Mesenchymal stem cell (in vitro differentiated cells and primary cell): ENCODE data around the gene GMCL2. TPM values are rescaled to one million over a fixed set of nuclear protein-coding genes. Genes with fewer than 3 reads are reported as not detected.

ENCODE experiments used
- DNase-seq: peaks from one replicate; pipeline ENCODE4 v3.0.0-alpha.2; 2013
- H2AFZ ChIP-seq: one replicate; pipeline ENCODE4 v1.6.1; 2013; ENCODE audit warnings: low read depth, mild to moderate bottlenecking, control low read depth, inconsistent platforms, low read length, moderate library complexity
- H2AK5ac ChIP-seq: 2 replicates; pipeline ENCODE4 v1.6.1; 2013; ENCODE audit warnings: low read length, moderate library complexity, mild to moderate bottlenecking, inconsistent platforms; ENCODE audit not compliant: severe bottlenecking
- H2BK120ac ChIP-seq: one replicate; pipeline ENCODE4 v1.6.1; 2013; ENCODE audit warnings: low read depth, mild to moderate bottlenecking, inconsistent platforms, low read length, moderate library complexity
- H2BK12ac ChIP-seq, 2 experiments: one replicate each; pipeline ENCODE4 v1.6.1; 2013; ENCODE audit warnings: inconsistent platforms in 2 of 2, low read length in 2 of 2, mild to moderate bottlenecking in 2 of 2, moderate library complexity in 2 of 2, control low read depth in 1 of 2
- H2BK15ac ChIP-seq: one replicate; pipeline ENCODE4 v1.6.1; 2013; ENCODE audit warnings: mild to moderate bottlenecking, low read depth, inconsistent platforms; ENCODE audit not compliant: poor library complexity, severe bottlenecking
- H2BK5ac ChIP-seq: 2 replicates; pipeline ENCODE4 v1.6.1; 2013; ENCODE audit warnings: low read depth, mild to moderate bottlenecking, low read length, control low read depth, inconsistent platforms; ENCODE audit not compliant: poor library complexity, severe bottlenecking
- H3K14ac ChIP-seq, 2 experiments: one replicate each; pipeline ENCODE4 v1.6.1; 2013; ENCODE audit warnings: inconsistent platforms in 2 of 2, low read length in 2 of 2, control low read depth in 1 of 2, mild to moderate bottlenecking in 1 of 2, moderate library complexity in 1 of 2
- H3K18ac ChIP-seq, 2 experiments: one replicate each; pipeline ENCODE4 v1.6.1; 2013; ENCODE audit warnings: inconsistent platforms in 2 of 2, low read length in 2 of 2, control low read depth in 1 of 2, low read depth in 1 of 2, mild to moderate bottlenecking in 1 of 2
- H3K23ac ChIP-seq, 2 experiments: one replicate each; pipeline ENCODE4 v1.6.1; 2013; ENCODE audit warnings: inconsistent platforms in 2 of 2, low read length in 2 of 2, mild to moderate bottlenecking in 2 of 2, moderate library complexity in 2 of 2, control low read depth in 1 of 2
- H3K27ac ChIP-seq: 2 replicates; pipeline ENCODE4 v1.5.1; 2013; ENCODE audit warnings: mild to moderate bottlenecking, moderate library complexity, low read length, control low read depth, inconsistent platforms; ENCODE audit not compliant: poor library complexity, severe bottlenecking
- H3K27me3 ChIP-seq, 2 experiments: 2 replicates each; pipeline versions ENCODE4 v1.6.1 to v1.7.0; 2013; ENCODE audit warnings: low read length in 2 of 2, mild to moderate bottlenecking in 2 of 2, moderate library complexity in 2 of 2, control low read depth in 1 of 2, inconsistent platforms in 1 of 2; ENCODE audit not compliant: control insufficient read depth in 1 of 2, insufficient read depth in 1 of 2
- H3K36me3 ChIP-seq, 2 experiments: 2 replicates each; pipeline versions ENCODE4 v1.6.1 to v1.7.0; 2013; ENCODE audit warnings: low read length in 2 of 2, control low read depth in 1 of 2, inconsistent platforms in 1 of 2, low read depth in 1 of 2, mild to moderate bottlenecking in 1 of 2; ENCODE audit not compliant: insufficient read depth in 2 of 2, control insufficient read depth in 1 of 2
- H3K4ac ChIP-seq, 2 experiments: one replicate each; pipeline ENCODE4 v1.6.1; 2013; ENCODE audit warnings: inconsistent platforms in 2 of 2, low read length in 2 of 2, mild to moderate bottlenecking in 2 of 2, moderate library complexity in 2 of 2, control low read depth in 1 of 2, low read depth in 1 of 2
- H3K4me1 ChIP-seq: 2 replicates; pipeline ENCODE4 v1.6.1; 2013; ENCODE audit warnings: low read depth, low read length, control low read depth; ENCODE audit not compliant: control insufficient read depth, insufficient read depth
- H3K4me2 ChIP-seq: 2 replicates; pipeline ENCODE4 v1.6.1; 2013; ENCODE audit warnings: low read length, mild to moderate bottlenecking, inconsistent platforms; ENCODE audit not compliant: poor library complexity, severe bottlenecking
- H3K4me3 ChIP-seq, 2 experiments: 2 replicates each; pipeline versions ENCODE4 v1.5.1 to v1.7.0; 2013; ENCODE audit warnings: low read length in 2 of 2, mild to moderate bottlenecking in 2 of 2, control low read depth in 1 of 2, low read depth in 1 of 2; ENCODE audit not compliant: insufficient read depth in 1 of 2
- H3K79me1 ChIP-seq: replicated peaks from 2 replicates; pipeline ENCODE4 v1.6.1; 2013; ENCODE audit warnings: mild to moderate bottlenecking, control low read depth, low read length, inconsistent platforms; ENCODE audit not compliant: poor library complexity, severe bottlenecking
- H3K9ac ChIP-seq: 2 replicates; pipeline ENCODE4 v1.7.0; 2013; ENCODE audit warnings: mild to moderate bottlenecking, low read length, moderate library complexity
- H3K9me3 ChIP-seq: 2 replicates; pipeline ENCODE4 v1.7.0; 2013; ENCODE audit warnings: mild to moderate bottlenecking, low read length; ENCODE audit not compliant: control insufficient read depth
- H4K8ac ChIP-seq: one replicate; pipeline ENCODE4 v1.6.1; 2013; ENCODE audit warnings: inconsistent platforms, mild to moderate bottlenecking, low read length, moderate library complexity
- H4K91ac ChIP-seq: one replicate; pipeline ENCODE4 v1.6.1; 2013; ENCODE audit warnings: mild to moderate bottlenecking, low read length, inconsistent platforms
- WGBS: methylation state at CpG from one replicate; pipeline ENCODE4 v1.1.7; 2013; ENCODE audit warnings: mixed read lengths; 5-methylcytosine and 5-hydroxymethylcytosine counted together
- polyA plus RNA-seq, 2 experiments: library from polyadenylated mRNA; stranded (reverse); fragments of 200-250 nt; gene quantifications; one replicate each; pipeline ENCODE4 v1.2.3, GENCODE V29; 2013

Gene GMCL2, protein sequence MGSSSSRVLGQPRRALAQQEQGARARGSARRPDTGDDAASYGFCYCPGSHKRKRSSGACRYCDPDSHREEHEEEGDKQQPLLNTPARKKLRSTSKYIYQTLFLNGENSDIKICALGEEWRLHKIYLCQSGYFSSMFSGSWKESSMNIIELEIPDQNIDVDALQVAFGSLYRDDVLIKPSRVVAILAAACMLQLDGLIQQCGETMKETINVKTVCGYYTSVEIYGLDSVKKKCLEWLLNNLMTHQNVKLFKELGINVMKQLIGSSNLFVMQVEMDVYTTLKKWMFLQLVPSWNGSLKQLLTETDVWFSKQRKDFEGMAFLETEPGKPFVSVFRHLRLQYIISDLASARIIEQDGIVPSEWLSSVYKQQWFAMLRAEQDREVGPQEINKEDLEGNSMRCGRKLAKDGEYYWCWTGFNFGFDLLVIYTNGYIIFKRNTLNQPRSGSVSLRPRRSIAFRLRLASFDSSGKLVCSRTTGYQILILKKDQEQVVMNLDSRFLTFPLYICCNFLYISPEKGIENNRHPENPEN
- polyA plus RNA-seq (2013, experiment 1 of 2), result not detected
- polyA plus RNA-seq (2013, experiment 2 of 2), result not detected

DNA sequence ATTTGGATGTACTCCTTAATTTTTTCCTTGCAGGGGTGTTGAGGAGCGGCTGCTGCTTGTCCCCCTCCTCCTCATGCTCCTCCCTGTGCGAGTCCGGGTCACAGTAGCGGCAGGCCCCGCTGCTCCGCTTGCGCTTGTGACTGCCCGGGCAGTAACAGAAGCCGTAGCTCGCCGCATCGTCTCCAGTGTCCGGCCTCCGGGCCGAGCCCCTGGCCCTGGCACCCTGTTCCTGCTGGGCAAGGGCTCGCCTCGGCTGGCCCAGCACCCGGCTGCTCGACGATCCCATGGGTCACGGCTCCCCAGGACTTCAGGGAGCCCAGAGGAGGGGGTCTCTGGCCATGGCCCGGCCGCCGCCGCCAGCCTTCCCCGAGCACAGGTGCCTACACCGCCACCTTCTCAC is at the start of gene GMCL2:
Gene GMCL2, minus strand, starts transcription at position 358 of the 400 bp plus-strand sequence. Its CDS starts 72 bp downstream, at position 286.
- no peaks in the 10 kb centered on the region for H3K4me1 ChIP-seq
- no peak within 1 kb of the TSS for H4K8ac ChIP-seq
- H2AFZ ChIP-seq, result no peak within 1 kb of the TSS
- no peak within 1 kb of the TSS for H3K14ac ChIP-seq
- H2BK12ac ChIP-seq, result no peak within 1 kb of the TSS
- H3K27me3 ChIP-seq, result no peaks in the 10 kb centered on the region
- DNase-seq, result no peak
- H3K23ac ChIP-seq, result no peak within 1 kb of the TSS
- 94% methylated on average over 15 of the region's 27 CpGs for WGBS
- no peak within 1 kb of the TSS for H2BK5ac ChIP-seq
- no peak within 1 kb of the TSS for H2AK5ac ChIP-seq
- H3K9ac ChIP-seq, result no peak within 1 kb of the TSS
- no peak within 1 kb of the TSS for H3K18ac ChIP-seq
- no peaks in the 10 kb centered on the region for H3K36me3 ChIP-seq
- H3K4me3 ChIP-seq, result no peak within 1 kb of the TSS
- H4K91ac ChIP-seq, result no peak within 1 kb of the TSS
- H3K27ac ChIP-seq, result no peak within 1 kb of the TSS
- no peaks in the 10 kb centered on the region for H3K9me3 ChIP-seq
- no peak within 1 kb of the TSS for H2BK15ac ChIP-seq
- no peak within 1 kb of the TSS for H2BK120ac ChIP-seq
- no peak within 1 kb of the TSS for H3K4me2 ChIP-seq
- no peaks in the 10 kb centered on the region for H3K79me1 ChIP-seq
- no peak within 1 kb of the TSS for H3K4ac ChIP-seq

DNA sequence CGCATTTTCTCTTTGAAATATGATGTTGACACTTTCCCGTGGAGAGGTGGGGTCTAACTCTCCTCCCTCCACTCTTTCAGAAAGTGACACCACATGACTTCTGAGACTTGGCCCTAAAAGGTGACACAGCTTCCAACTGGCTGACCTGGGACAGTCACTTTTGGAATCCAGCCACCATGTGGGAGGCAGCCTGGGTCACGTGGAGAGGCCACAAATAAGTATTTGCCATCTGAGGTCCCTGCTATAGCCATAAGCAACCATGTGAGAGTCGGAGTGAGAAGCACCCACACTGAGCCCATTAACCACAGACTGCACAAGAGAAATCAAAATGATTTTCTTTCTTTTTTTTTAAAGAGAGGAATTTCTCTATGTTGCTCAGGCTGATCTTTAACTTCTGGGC is 49.5 kb upstream of the GMCL2 start:
- Histone ChIP-seq H2BK5ac (no peak overlapping the region), H2BK120ac (no peak overlapping the region), H3K23ac (no peak overlapping the region), H3K4me3 (no peak overlapping the region), H2AFZ (no peak overlapping the region), H3K4ac (no peak overlapping the region), H3K4me2 (no peak overlapping the region), H3K18ac (no peak overlapping the region), H2BK15ac (no peak overlapping the region), H3K9me3 (no peaks in the 10 kb centered on the region), H3K27ac (no peak overlapping the region), H3K9ac (no peak overlapping the region), H3K36me3 (no peaks in the 10 kb centered on the region), H3K27me3 (no peaks in the 10 kb centered on the region), H4K91ac (no peak overlapping the region), H3K79me1 (no peaks in the 10 kb centered on the region), H4K8ac (no peak overlapping the region), H2BK12ac (no peak overlapping the region), H3K14ac (no peak overlapping the region), H3K4me1 (peaks cover 11% of the 10 kb centered on the region), H2AK5ac (no peak overlapping the region)
- DNase-seq, result no peak
- 95% methylated on average over 4 of the region's 4 CpGs for WGBS

DNA sequence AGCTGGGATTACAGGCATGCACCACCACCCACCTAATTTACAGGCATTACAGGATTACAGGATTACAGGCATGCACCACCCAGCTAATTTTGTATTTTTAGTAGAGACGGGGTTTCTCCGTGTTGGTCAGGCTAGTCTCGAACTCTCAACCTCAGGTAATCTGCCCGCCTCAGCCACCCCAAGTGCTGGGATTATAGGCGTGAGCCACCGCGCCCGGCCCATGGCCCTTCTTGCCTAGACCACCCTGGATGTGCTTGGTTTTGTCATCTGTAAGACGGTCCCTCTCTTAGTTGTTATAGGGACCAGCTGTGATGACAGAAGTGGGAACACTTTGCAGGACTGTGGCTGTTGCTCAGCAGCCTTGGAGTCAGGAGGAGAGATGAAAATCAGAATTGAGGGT is 49.0 kb upstream of the GMCL2 start:
- no peak overlapping the region for H3K4me3 ChIP-seq
- H3K27ac ChIP-seq, result no peak overlapping the region
- no peak overlapping the region for H2AK5ac ChIP-seq
- no peak overlapping the region for H3K9ac ChIP-seq
- H3K27me3 ChIP-seq, result no peaks in the 10 kb centered on the region
- H3K9me3 ChIP-seq, result no peaks in the 10 kb centered on the region
- H3K4ac ChIP-seq, result no peak overlapping the region
- H2BK15ac ChIP-seq, result no peak overlapping the region
- H2BK120ac ChIP-seq, result no peak overlapping the region
- no peak overlapping the region for H4K91ac ChIP-seq
- no peak overlapping the region for H3K23ac ChIP-seq
- H3K4me1 ChIP-seq, result peaks cover 17% of the 10 kb centered on the region
- no peak overlapping the region for H3K4me2 ChIP-seq
- no peak overlapping the region for H2BK12ac ChIP-seq
- H3K79me1 ChIP-seq, result peaks cover under 1% of the 10 kb centered on the region
- H2AFZ ChIP-seq, result no peak overlapping the region
- peaks cover 0 to 3% of the 10 kb centered on the region in 2 experiments for H3K36me3 ChIP-seq
- no peak for DNase-seq
- H3K14ac ChIP-seq, result no peak overlapping the region
- no peak overlapping the region for H3K18ac ChIP-seq
- no peak overlapping the region for H2BK5ac ChIP-seq
- H4K8ac ChIP-seq, result no peak overlapping the region
- WGBS, result 95% methylated on average over 9 of the region's 9 CpGs

DNA sequence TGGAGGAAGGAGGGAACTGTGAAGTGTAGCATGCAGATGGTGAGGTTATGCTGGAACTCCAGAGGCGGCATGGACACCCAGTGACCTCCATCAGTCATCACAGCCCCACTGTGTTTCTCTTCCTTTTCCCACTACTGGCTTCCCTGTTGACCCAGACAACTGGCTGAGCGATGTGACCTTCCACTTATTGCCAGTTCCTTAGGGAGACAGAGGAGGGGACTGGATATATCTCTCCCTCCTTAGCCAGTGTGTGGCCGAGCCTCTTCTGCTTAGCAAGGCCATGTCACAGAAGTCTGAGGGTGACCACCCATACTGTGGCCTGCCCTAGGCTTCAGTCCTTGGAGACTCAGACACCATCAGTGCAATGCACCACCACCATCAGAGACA is 48.4 kb upstream of the GMCL2 start:
- Histone ChIP-seq H4K8ac (no peak overlapping the region), H4K91ac (no peak overlapping the region), H3K18ac (no peak overlapping the region), H3K9ac (no peak overlapping the region), H2AK5ac (no peak overlapping the region), H3K23ac (no peak overlapping the region), H3K36me3 (peaks cover 1 to 6% of the 10 kb centered on the region in 2 experiments), H2AFZ (no peak overlapping the region), H2BK15ac (no peak overlapping the region), H3K4me1 (peaks cover 20% of the 10 kb centered on the region), H3K79me1 (peaks cover 3% of the 10 kb centered on the region), H3K9me3 (no peaks in the 10 kb centered on the region), H3K27ac (no peak overlapping the region), H2BK5ac (no peak overlapping the region), H3K4ac (no peak overlapping the region), H3K4me3 (no peak overlapping the region), H3K27me3 (no peaks in the 10 kb centered on the region), H3K14ac (no peak overlapping the region), H2BK12ac (no peak overlapping the region), H2BK120ac (no peak overlapping the region), H3K4me2 (no peak overlapping the region)
- 96% methylated on average over 2 of the region's 3 CpGs for WGBS
- no peak for DNase-seq
